Nephron (organoid): ENCODE data around the gene NAGPA.
A peak's percentile ranks its signal among the peaks of the same experiment; 100 is the strongest.
"Not testable (repeated sequence)": the region's sequence is repeated elsewhere in the genome, so short reads cannot be mapped to it uniquely, and the experiment has no call there.

ENCODE experiments used
- H3K27ac Mint-ChIP-seq, 3 experiments: 2 replicates each; pipeline ENCODE4 v1.8.0; 2020; ENCODE audit warnings: mixed read lengths in 3 of 3, mild to moderate bottlenecking in 2 of 3, moderate library complexity in 1 of 3
- H3K27me3 Mint-ChIP-seq: 2 replicates; pipeline ENCODE4 v1.8.0; 2021; ENCODE audit warnings: low read depth, mild to moderate bottlenecking, moderate library complexity, mixed read lengths
- H3K36me3 Mint-ChIP-seq: 2 replicates; pipeline ENCODE4 v1.8.0; 2020; ENCODE audit warnings: low read depth, mixed read lengths
- H3K4me1 Mint-ChIP-seq: 2 replicates; pipeline ENCODE4 v1.8.0; 2020; ENCODE audit warnings: mixed read lengths
- H3K4me3 Mint-ChIP-seq, 3 experiments: 2 replicates each; pipeline ENCODE4 v1.8.0; 2020; ENCODE audit warnings: mild to moderate bottlenecking in 3 of 3, mixed read lengths in 3 of 3, moderate library complexity in 2 of 3
- H3K9me3 Mint-ChIP-seq: 2 replicates; pipeline ENCODE4 v1.8.0; 2020; ENCODE audit warnings: mixed read lengths
- CTCF ChIP-seq, 3 experiments: fragments of 200-600 bp; sonication (generic); IDR thresholded peaks; one replicate each; pipeline ENCODE4 v1.5.0; 2021; ENCODE audit warnings: antibody characterized with exemption in 3 of 3; ENCODE audit not compliant: unreplicated experiment in 3 of 3

Gene NAGPA, protein sequence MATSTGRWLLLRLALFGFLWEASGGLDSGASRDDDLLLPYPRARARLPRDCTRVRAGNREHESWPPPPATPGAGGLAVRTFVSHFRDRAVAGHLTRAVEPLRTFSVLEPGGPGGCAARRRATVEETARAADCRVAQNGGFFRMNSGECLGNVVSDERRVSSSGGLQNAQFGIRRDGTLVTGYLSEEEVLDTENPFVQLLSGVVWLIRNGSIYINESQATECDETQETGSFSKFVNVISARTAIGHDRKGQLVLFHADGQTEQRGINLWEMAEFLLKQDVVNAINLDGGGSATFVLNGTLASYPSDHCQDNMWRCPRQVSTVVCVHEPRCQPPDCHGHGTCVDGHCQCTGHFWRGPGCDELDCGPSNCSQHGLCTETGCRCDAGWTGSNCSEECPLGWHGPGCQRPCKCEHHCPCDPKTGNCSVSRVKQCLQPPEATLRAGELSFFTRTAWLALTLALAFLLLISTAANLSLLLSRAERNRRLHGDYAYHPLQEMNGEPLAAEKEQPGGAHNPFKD

GRCh38 chr16:5033256-5034166 is at the start of gene NAGPA:
NAGPA (minus strand) TSS chr16:5033935; CDS start chr16:5033914, 21 bp downstream.
- TF ChIP-seq CTCF (IDR thresholded peaks at IDR 0.05; ENCODE audit: unreplicated experiment in 3 of 3), result no peak
- no peaks in the 10 kb centered on the region for H3K27me3 Mint-ChIP-seq
- H3K9me3 Mint-ChIP-seq, result no peaks in the 10 kb centered on the region
- peak within 1 kb of the TSS; percentile 88 to 93 (median 92) for H3K4me3 Mint-ChIP-seq
- H3K4me1 Mint-ChIP-seq, result peaks cover 12% of the 10 kb centered on the region
- peak within 1 kb of the TSS; percentile 78 to 87 (median 79) for H3K27ac Mint-ChIP-seq
- H3K36me3 Mint-ChIP-seq, result no peaks in the 10 kb centered on the region

GRCh38 chr16:5080996-5081395 is 47.3 kb upstream of the NAGPA start:
- H3K36me3 Mint-ChIP-seq, result peaks cover 28% of the 10 kb centered on the region
- H3K4me1 Mint-ChIP-seq, H3K4me3 Mint-ChIP-seq, H3K27me3 Mint-ChIP-seq, H3K9me3 Mint-ChIP-seq, H3K27ac Mint-ChIP-seq: not testable (repeated sequence)

DNA sequence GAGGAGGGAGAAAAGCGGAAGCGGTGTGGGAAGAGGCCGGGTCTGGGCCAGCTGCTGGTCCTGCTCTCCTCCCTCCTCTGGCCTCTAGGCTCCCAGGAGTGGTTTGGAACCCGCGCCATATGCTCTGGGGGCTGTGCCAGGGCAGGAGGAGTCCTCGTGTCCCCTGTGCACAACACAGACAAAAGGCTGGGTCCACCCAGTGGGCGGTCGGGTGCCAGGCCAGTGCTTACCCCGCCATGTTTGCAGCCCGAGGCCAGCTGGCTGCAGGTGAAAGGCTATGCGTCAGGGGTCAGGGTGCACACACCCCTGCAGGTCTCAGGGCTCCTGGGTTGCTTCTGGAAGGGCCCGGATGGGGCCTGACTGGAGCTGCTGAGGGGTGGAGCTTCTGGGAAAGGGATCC is 46.7 kb upstream of the NAGPA start:
- H3K27me3 Mint-ChIP-seq, H3K4me1 Mint-ChIP-seq, H3K4me3 Mint-ChIP-seq, H3K9me3 Mint-ChIP-seq, H3K27ac Mint-ChIP-seq: not testable (repeated sequence)
- H3K36me3 Mint-ChIP-seq, result peaks cover 26% of the 10 kb centered on the region

GRCh38 chr16:5078626-5079025 is 44.9 kb upstream of the NAGPA start:
- H3K27ac Mint-ChIP-seq, result no peak overlapping the region
- H3K4me3 Mint-ChIP-seq, result no peak overlapping the region
- H3K4me1 Mint-ChIP-seq, result no peaks in the 10 kb centered on the region
- no peaks in the 10 kb centered on the region for H3K9me3 Mint-ChIP-seq
- no peak for TF ChIP-seq CTCF (IDR thresholded peaks at IDR 0.05; ENCODE audit: unreplicated experiment in 3 of 3)
- peaks cover 18% of the 10 kb centered on the region for H3K36me3 Mint-ChIP-seq
- no peaks in the 10 kb centered on the region for H3K27me3 Mint-ChIP-seq

- H3K4me1 Mint-ChIP-seq, result peaks cover 6% of the 10 kb centered on the region
- H3K27me3 Mint-ChIP-seq, result no peaks in the 10 kb centered on the region
- H3K36me3 Mint-ChIP-seq, result peaks cover 12% of the 10 kb centered on the region
- no peak overlapping the region for H3K4me3 Mint-ChIP-seq
- no peak for TF ChIP-seq CTCF (IDR thresholded peaks at IDR 0.05; ENCODE audit: unreplicated experiment in 3 of 3)
- no peak overlapping the region for H3K27ac Mint-ChIP-seq
- H3K9me3 Mint-ChIP-seq, result no peaks in the 10 kb centered on the region
Observed at GRCh38 chr16:5077304-5077703, 43.6 kb upstream of the NAGPA start.

GRCh38 chr16:5075637-5076036 is 41.9 kb upstream of the NAGPA start:
- Mint-ChIP-seq H3K9me3 (no peaks in the 10 kb centered on the region), H3K27me3 (no peaks in the 10 kb centered on the region), H3K36me3 (peaks cover 12% of the 10 kb centered on the region), H3K4me3 (no peak overlapping the region), H3K4me1 (peaks cover 15% of the 10 kb centered on the region), H3K27ac (no peak overlapping the region)
- TF ChIP-seq CTCF (IDR thresholded peaks at IDR 0.05; ENCODE audit: unreplicated experiment in 3 of 3), result no peak

GRCh38 chr16:5073771-5074170 is 40.0 kb upstream of the NAGPA start:
- not testable (repeated sequence) for H3K36me3 Mint-ChIP-seq, H3K9me3 Mint-ChIP-seq, H3K4me3 Mint-ChIP-seq, H3K27me3 Mint-ChIP-seq, H3K27ac Mint-ChIP-seq
- peaks cover 15% of the 10 kb centered on the region for H3K4me1 Mint-ChIP-seq
